SK-N-SH (cell line): ENCODE measurements around the gene MKX. TPM values are rescaled to one million over a fixed set of nuclear protein-coding genes. Genes with fewer than 3 reads are reported as not detected.

Source experiments
- CTCF ChIA-PET: fragments of 300-600, 350-600 bp; formaldehyde crosslinking; extraction: SDS; loops from one replicate; lab custom pipeline; 2021; lab: Yijun Ruan, JAX
- POLR2A ChIA-PET: fragments of 350-600 bp; sonication (Branson Sonifier 250); formaldehyde crosslinking; extraction: SDS; loops from one replicate; lab custom pipeline; 2020; ENCODE audit warnings: antibody characterized with exemption, inconsistent platforms; lab: Yijun Ruan, JAX
- DNase-seq: peaks from one replicate; pipeline ENCODE4 v3.0.0; 2012
- H2AFZ ChIP-seq: fragments of 200-600 bp; sonication (generic); 2 replicates; pipeline ENCODE4 v1.8.1; 2016; ENCODE audit warnings: antibody characterized with exemption, mild to moderate bottlenecking, low read depth
- H3F3A ChIP-seq: fragments of 200-600 bp; sonication (generic); replicated peaks from 2 replicates; pipeline ENCODE3; 2016; ENCODE audit warnings: antibody characterized with exemption, mild to moderate bottlenecking; ENCODE audit not compliant: insufficient read depth
- H3K27ac ChIP-seq, 2 experiments: fragments of 200-500 bp in 1 of 2; fragments of 200-600 bp in 1 of 2; sonication (Bioruptor generic) in 1 of 2; sonication (generic), shearing (Covaris generic) in 1 of 2; 2 replicates each; pipeline versions ENCODE4 v1.5.1 to v1.6.1; 2014 to 2016; ENCODE audit warnings: low read depth in 2 of 2, inconsistent platforms in 1 of 2, low read length in 1 of 2, mild to moderate bottlenecking in 1 of 2, mixed read lengths in 1 of 2
- H3K27me3 ChIP-seq: fragments of 200-600 bp; sonication (generic), shearing (Covaris generic); 2 replicates; pipeline ENCODE4 v1.6.1; 2016; ENCODE audit warnings: mixed run types; ENCODE audit not compliant: insufficient read depth
- H3K36me3 ChIP-seq, 2 experiments: fragments of 200-500 bp in 1 of 2; fragments of 200-600 bp in 1 of 2; sonication (Bioruptor generic) in 1 of 2; sonication (generic) in 1 of 2; replicated peaks in 1 of 2; 2 replicates each; pipeline versions ENCODE3 to v1.5.1; 2014 to 2016; ENCODE audit warnings: low read length in 1 of 2, mild to moderate bottlenecking in 1 of 2; ENCODE audit not compliant: insufficient read depth in 2 of 2, control insufficient read depth in 1 of 2
- H3K4me1 ChIP-seq, 2 experiments: fragments of 200-500 bp in 1 of 2; fragments of 200-600 bp in 1 of 2; sonication (Bioruptor generic) in 1 of 2; sonication (generic), shearing (Covaris generic) in 1 of 2; 2 replicates each; pipeline versions ENCODE4 v1.5.1 to v1.6.1; 2014 to 2016; ENCODE audit warnings: low read depth in 1 of 2, low read length in 1 of 2, mixed run types in 1 of 2; ENCODE audit not compliant: insufficient read depth in 2 of 2, control insufficient read depth in 1 of 2
- H3K4me2 ChIP-seq: fragments of 200-600 bp; sonication (generic), shearing (Covaris generic); 2 replicates; pipeline ENCODE4 v1.6.1; 2017; ENCODE audit warnings: mixed run types
- H3K4me3 ChIP-seq, 2 experiments: fragments of 200-500 bp in 1 of 2; fragments of 200-600 bp in 1 of 2; sonication (Bioruptor generic) in 1 of 2; sonication (generic), shearing (Covaris generic) in 1 of 2; 2 replicates each; pipeline versions ENCODE4 v1.5.1 to v1.8.1; 2014 to 2016; ENCODE audit warnings: low read depth in 2 of 2, inconsistent platforms in 1 of 2, low read length in 1 of 2, mild to moderate bottlenecking in 1 of 2, mixed read lengths in 1 of 2, moderate library complexity in 1 of 2
- H3K79me2 ChIP-seq: fragments of 200-600 bp; sonication (generic); 2 replicates; pipeline ENCODE4 v1.8.1; 2017; ENCODE audit warnings: mild to moderate bottlenecking; ENCODE audit not compliant: insufficient read depth
- H3K9ac ChIP-seq: fragments of 200-600 bp; sonication (generic); 2 replicates; pipeline ENCODE4 v1.6.1; 2017; ENCODE audit warnings: mixed run types
- H3K9me2 ChIP-seq: fragments of 200-600 bp; sonication (generic); 2 replicates; pipeline ENCODE4 v1.6.1; 2017; ENCODE audit warnings: mixed run types
- H3K9me3 ChIP-seq: fragments of 200-600 bp; sonication (generic); 2 replicates; pipeline ENCODE4 v1.6.1; 2017; ENCODE audit warnings: mixed run types, mild to moderate bottlenecking, moderate library complexity
- H4K20me1 ChIP-seq: fragments of 200-600 bp; sonication (generic); 2 replicates; pipeline ENCODE4 v1.6.1; 2017; ENCODE audit warnings: mild to moderate bottlenecking, mixed run types; ENCODE audit not compliant: insufficient read depth
- EZH2phosphoT487 ChIP-seq: fragments of 200-600 bp; sonication (generic); IDR thresholded peaks from 2 replicates; pipeline ENCODE4 v1.6.1; 2017; ENCODE audit warnings: low read depth, mixed run types, mild to moderate bottlenecking, antibody characterized with exemption, moderate library complexity, borderline replicate concordance
- FOSL2 ChIP-seq: IDR thresholded peaks from 2 replicates; pipeline ENCODE4 v1.4.0; 2012; ENCODE audit warnings: low read depth, mild to moderate bottlenecking, moderate library complexity, borderline replicate concordance
- FOXJ3 ChIP-seq: sonication (generic); formaldehyde crosslinking; IDR thresholded peaks from 2 replicates; pipeline ENCODE4 v1.5.1; 2020; ENCODE audit warnings: mild to moderate bottlenecking, missing genetic modification reagents
- FOXM1 ChIP-seq: IDR thresholded peaks from 2 replicates; pipeline ENCODE4 v1.4.0; 2012; ENCODE audit warnings: low read depth, mild to moderate bottlenecking
- GABPA ChIP-seq: IDR thresholded peaks from 2 replicates; pipeline ENCODE4 v1.4.0; 2012; ENCODE audit warnings: low read depth, mild to moderate bottlenecking
- IRF3 ChIP-seq: fragments of 150-350 bp; IDR thresholded peaks from 2 replicates; pipeline ENCODE4 v1.6.1; 2016; ENCODE audit warnings: mild to moderate bottlenecking, low read depth, low read length
- JUND ChIP-seq: IDR thresholded peaks from 2 replicates; pipeline ENCODE4 v1.4.0; 2012
- MEF2A ChIP-seq: IDR thresholded peaks from 2 replicates; pipeline ENCODE4 v1.4.0; 2012; ENCODE audit warnings: low read depth, borderline replicate concordance
- MXI1 ChIP-seq: IDR thresholded peaks from 2 replicates; pipeline ENCODE4 v1.6.1; 2012; ENCODE audit warnings: mild to moderate bottlenecking, low read depth, low read length, improper control_type of control experiment
- NFIC ChIP-seq: IDR thresholded peaks from 2 replicates; pipeline ENCODE4 v1.4.0; 2012; ENCODE audit warnings: borderline replicate concordance
- POLR2AphosphoS5 ChIP-seq: IDR thresholded peaks from 2 replicates; pipeline ENCODE4 v1.6.1; 2012; ENCODE audit warnings: low read depth, low read length
- RAD21 ChIP-seq: IDR thresholded peaks from 2 replicates; pipeline ENCODE4 v1.6.1; 2012; ENCODE audit warnings: mild to moderate bottlenecking, low read length
- RCOR1 ChIP-seq: fragments of 150-350 bp; IDR thresholded peaks from 2 replicates; pipeline ENCODE4 v1.6.1; 2017; ENCODE audit warnings: antibody characterized with exemption, low read length
- TAF1 ChIP-seq: IDR thresholded peaks from 2 replicates; pipeline ENCODE4 v1.6.1; 2012; ENCODE audit warnings: low read depth, mild to moderate bottlenecking, low read length, moderate library complexity, borderline replicate concordance
- TCF12 ChIP-seq: IDR thresholded peaks from 2 replicates; pipeline ENCODE4 v1.4.0; 2012
- TEAD4 ChIP-seq: IDR thresholded peaks from 2 replicates; pipeline ENCODE4 v1.4.0; 2012; ENCODE audit warnings: mild to moderate bottlenecking, borderline replicate concordance; ENCODE audit not compliant: insufficient read depth
- USF2 ChIP-seq: fragments of 150-350 bp; IDR thresholded peaks from 2 replicates; pipeline ENCODE4 v1.6.1; 2017; ENCODE audit warnings: antibody characterized with exemption, low read length, low read depth, borderline replicate concordance
- YY1 ChIP-seq: IDR thresholded peaks from 2 replicates; pipeline ENCODE4 v1.4.0; 2012; ENCODE audit warnings: low read depth, mild to moderate bottlenecking
- WGBS: methylation state at CpG from one replicate; pipeline ENCODE4 v1.1.6; 2017; ENCODE audit warnings: low lambda C conversion rate; 5-methylcytosine and 5-hydroxymethylcytosine counted together
- polyA plus RNA-seq, 3 experiments: library from polyadenylated mRNA; depleted of rRNA; stranded (reverse); fragments of >200 nt; gene quantifications; 2 replicates each; pipeline ENCODE4 v1.2.3, GENCODE V29; 2012
- TF ChIP-seq, protein P1 (sequence below): IDR thresholded peaks from 2 replicates; pipeline ENCODE4 v1.4.0; 2012; ENCODE audit warnings: low read depth, borderline replicate concordance

Gene MKX
- polyA plus RNA-seq, 1 of the 3 experiments (the other 2 are of a cell fraction): not detected

DNA sequence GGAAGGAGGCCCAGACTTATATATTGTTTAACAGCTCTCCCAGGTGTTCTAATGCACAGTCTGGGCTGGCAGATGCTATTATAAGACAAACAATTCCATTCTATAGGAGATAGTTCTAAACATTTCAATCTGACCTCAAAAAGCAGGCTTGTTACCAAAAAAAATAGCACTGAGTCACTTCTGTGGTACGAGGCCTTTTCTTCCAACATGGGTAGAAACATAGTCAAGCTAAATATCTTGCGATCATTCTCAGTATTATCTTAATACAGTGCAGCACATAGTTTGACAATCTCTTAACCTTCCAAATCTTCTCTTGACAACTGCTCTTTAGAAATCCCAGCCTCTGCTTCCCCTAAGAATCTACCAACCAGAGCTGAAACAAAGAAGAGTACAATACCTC, 46.6 kb upstream of the MKX start:
- H2AFZ ChIP-seq: no peak overlapping the region
- DNase-seq: no peak
- no peaks in the 10 kb centered on the region for H3F3A ChIP-seq
- H3K9ac ChIP-seq: no peak overlapping the region
- no peak overlapping the region for H3K27ac ChIP-seq
- H3K36me3 ChIP-seq: no peaks in the 10 kb centered on the region
- no peaks in the 10 kb centered on the region for H3K4me1 ChIP-seq
- POLR2A ChIA-PET: no interaction called here
- no peak overlapping the region for H3K4me2 ChIP-seq
- H3K79me2 ChIP-seq: no peaks in the 10 kb centered on the region
- no peaks in the 10 kb centered on the region for H3K9me3 ChIP-seq
- H3K4me3 ChIP-seq: no peak overlapping the region
- no peaks in the 10 kb centered on the region for H3K9me2 ChIP-seq
- TF ChIP-seq, protein P1, sequence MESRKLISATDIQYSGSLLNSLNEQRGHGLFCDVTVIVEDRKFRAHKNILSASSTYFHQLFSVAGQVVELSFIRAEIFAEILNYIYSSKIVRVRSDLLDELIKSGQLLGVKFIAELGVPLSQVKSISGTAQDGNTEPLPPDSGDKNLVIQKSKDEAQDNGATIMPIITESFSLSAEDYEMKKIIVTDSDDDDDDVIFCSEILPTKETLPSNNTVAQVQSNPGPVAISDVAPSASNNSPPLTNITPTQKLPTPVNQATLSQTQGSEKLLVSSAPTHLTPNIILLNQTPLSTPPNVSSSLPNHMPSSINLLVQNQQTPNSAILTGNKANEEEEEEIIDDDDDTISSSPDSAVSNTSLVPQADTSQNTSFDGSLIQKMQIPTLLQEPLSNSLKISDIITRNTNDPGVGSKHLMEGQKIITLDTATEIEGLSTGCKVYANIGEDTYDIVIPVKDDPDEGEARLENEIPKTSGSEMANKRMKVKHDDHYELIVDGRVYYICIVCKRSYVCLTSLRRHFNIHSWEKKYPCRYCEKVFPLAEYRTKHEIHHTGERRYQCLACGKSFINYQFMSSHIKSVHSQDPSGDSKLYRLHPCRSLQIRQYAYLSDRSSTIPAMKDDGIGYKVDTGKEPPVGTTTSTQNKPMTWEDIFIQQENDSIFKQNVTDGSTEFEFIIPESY: no peak
- TF ChIP-seq TEAD4: no peak
- no peak for TF ChIP-seq NFIC
- no peak for TF ChIP-seq RAD21
- no peak for TF ChIP-seq POLR2AphosphoS5
- TF ChIP-seq YY1: no peak
- TF ChIP-seq USF2: no peak
- 8% methylated on average over 2 of the region's 2 CpGs for WGBS
- CTCF ChIA-PET: no interaction called here
- no peaks in the 10 kb centered on the region for H4K20me1 ChIP-seq
- peaks cover 7% of the 10 kb centered on the region; the same call in 1 of the 2 replicates for H3K27me3 ChIP-seq

GRCh38 chr10:27784272-27784671, 38.7 kb upstream of the MKX start:
- DNase-seq: no peak
- Histone ChIP-seq H3K27ac (no peak overlapping the region), H3K4me1 (no peaks in the 10 kb centered on the region), H3K9me3 (no peaks in the 10 kb centered on the region), H3K27me3 (peaks cover 7% of the 10 kb centered on the region; the same call in 1 of the 2 replicates), H3K36me3 (no peaks in the 10 kb centered on the region), H3K4me2 (no peak overlapping the region), H3K79me2 (no peaks in the 10 kb centered on the region), H3F3A (no peaks in the 10 kb centered on the region), H3K4me3 (no peak overlapping the region), H3K9ac (no peak overlapping the region), H2AFZ (no peak overlapping the region), H4K20me1 (no peaks in the 10 kb centered on the region), H3K9me2 (no peaks in the 10 kb centered on the region)
- CTCF ChIA-PET: no interaction called here
- WGBS: 1% methylated on average over 2 of the region's 2 CpGs
- POLR2A ChIA-PET: no interaction called here
- TF ChIP-seq POLR2AphosphoS5: no peak
- no peak for TF ChIP-seq MXI1
- no peak for TF ChIP-seq RCOR1
- TF ChIP-seq TAF1: no peak
- no peak for TF ChIP-seq FOXM1
- TF ChIP-seq IRF3: no peak
- no peak for TF ChIP-seq EZH2phosphoT487
- no peak for TF ChIP-seq YY1
- no peak for TF ChIP-seq FOXJ3
- TF ChIP-seq JUND: no peak
- TF ChIP-seq TCF12: no peak
- TF ChIP-seq MEF2A: no peak
- no peak for TF ChIP-seq GABPA
- no peak for TF ChIP-seq FOSL2
- no peak for TF ChIP-seq NFIC
